Naive thymus-derived CD4-positive, alpha-beta T cell (primary cell): ENCODE results near the gene CCDC12. TPM values are rescaled to one million over a fixed set of nuclear protein-coding genes. Genes with fewer than 3 reads are reported as not detected.

Experiments used
- ATAC-seq: fragments of 150-1000 bp; cut with Tn5 transposase; 2 replicates; pipeline ENCODE4 v1.10.0; 2021; ENCODE audit warnings: mild to moderate bottlenecking, moderate library complexity
- CTCF ChIA-PET: fragments of 350-600 bp; sonication (Branson Sonifier 250); formaldehyde crosslinking; loops from one replicate; lab custom pipeline; 2021; ENCODE audit warnings: antibody characterized with exemption; lab: Charles Lee
- POLR2A ChIA-PET: fragments of 350-600 bp; sonication (Branson Sonifier 250); formaldehyde crosslinking; loops from one replicate; lab custom pipeline; 2021; ENCODE audit warnings: antibody characterized with exemption, inconsistent platforms; lab: Charles Lee
- DNase-seq, 9 donors: peaks; one replicate each; pipeline versions ENCODE4 v3.0.0 to v3.0.0-alpha.2; 2020 to 2022; ENCODE audit warnings: mixed read lengths in 1 of 9
- H3K27ac ChIP-seq: one replicate; pipeline ENCODE4 v1.7.0; 2013; ENCODE audit warnings: mild to moderate bottlenecking, low read depth, low read length, moderate library complexity
- H3K27me3 ChIP-seq, 2 donors: one replicate each; pipeline ENCODE4 v1.7.0; 2013; ENCODE audit warnings: low read length in 2 of 2, mild to moderate bottlenecking in 2 of 2, moderate library complexity in 2 of 2; ENCODE audit not compliant: control insufficient read depth in 2 of 2, insufficient read depth in 2 of 2
- H3K36me3 ChIP-seq, 3 experiments: 1 replicate in 2 of 3; 2 replicates in 1 of 3; pipeline ENCODE4 v1.7.0; 2013; ENCODE audit warnings: low read length in 3 of 3, mild to moderate bottlenecking in 3 of 3, moderate library complexity in 1 of 3; ENCODE audit not compliant: insufficient read depth in 3 of 3, control insufficient read depth in 2 of 3
- H3K4me1 ChIP-seq, 2 donors: one replicate each; pipeline ENCODE4 v1.7.0; 2013; ENCODE audit warnings: low read length in 2 of 2, mild to moderate bottlenecking in 2 of 2, moderate library complexity in 1 of 2; ENCODE audit not compliant: control insufficient read depth in 2 of 2, insufficient read depth in 2 of 2
- H3K4me3 ChIP-seq: 2 replicates; pipeline ENCODE4 v1.7.0; 2013; ENCODE audit warnings: mild to moderate bottlenecking, low read length
- H3K9me3 ChIP-seq, 3 experiments: 1 replicate in 2 of 3; 2 replicates in 1 of 3; pipeline ENCODE4 v1.7.0; 2013; ENCODE audit warnings: low read length in 3 of 3; ENCODE audit not compliant: control insufficient read depth in 2 of 3
- H3K27ac Mint-ChIP-seq, 9 donors: one replicate each; pipeline ENCODE4 v1.8.0; 2020 to 2022; ENCODE audit warnings: mixed read lengths in 9 of 9, mild to moderate bottlenecking in 8 of 9, moderate library complexity in 5 of 9, inconsistent platforms in 2 of 9
- H3K27me3 Mint-ChIP-seq, 5 donors: one replicate each; pipeline ENCODE4 v1.8.0; 2021 to 2022; ENCODE audit warnings: mixed read lengths in 5 of 5, mild to moderate bottlenecking in 1 of 5
- H3K36me3 Mint-ChIP-seq, 5 donors: one replicate each; pipeline ENCODE4 v1.8.0; 2020 to 2022; ENCODE audit warnings: mixed read lengths in 5 of 5, mild to moderate bottlenecking in 3 of 5, inconsistent platforms in 1 of 5
- H3K4me1 Mint-ChIP-seq, 7 donors: one replicate each; pipeline ENCODE4 v1.8.0; 2020 to 2022; ENCODE audit warnings: mixed read lengths in 7 of 7, mild to moderate bottlenecking in 3 of 7, inconsistent platforms in 1 of 7
- H3K4me3 Mint-ChIP-seq, 10 donors: one replicate each; pipeline ENCODE4 v1.8.0; 2020 to 2022; ENCODE audit warnings: mild to moderate bottlenecking in 10 of 10, mixed read lengths in 10 of 10, moderate library complexity in 6 of 10, inconsistent platforms in 2 of 10
- H3K9me3 Mint-ChIP-seq, 11 donors: one replicate each; pipeline ENCODE4 v1.8.0; 2020 to 2022; ENCODE audit warnings: mixed read lengths in 11 of 11, mild to moderate bottlenecking in 4 of 11, inconsistent platforms in 1 of 11, moderate library complexity in 1 of 11
- intact Hi-C, 2 donors: fragments of 100-400 bp; cut with micrococcal nuclease; formaldehyde crosslinking; loops; one replicate each; pipeline ENCODE4 v1.15.1; 2023
- polyA plus RNA-seq, 2 donors: library from polyadenylated mRNA; unstranded; fragments of 300-500 nt; fragmentation: Illumina TruSeq; gene quantifications; one replicate each; pipeline ENCODE4 v1.2.3, GENCODE V29; 2021
- total RNA-seq, 6 experiments: library from RNA in 5 of 6; stranded (reverse) in 5 of 6; gene quantifications; 1 replicate in 5 of 6; 2 replicates in 1 of 6; pipeline ENCODE4 v1.2.3 and lab custom pipeline; 2021 to 2026

Gene CCDC12
- total and polyA plus RNA-seq, 7 experiments from 2014 or later = 51.6 to 115 (median 60.2) TPM

GRCh38 chr3:46932455-46933225 lies 43.9 kb downstream of the CCDC12 start:
- Histone ChIP-seq H3K27ac (no peak overlapping the region), H3K9me3 (no peaks in the 10 kb centered on the region), H3K27me3 (no peaks in the 10 kb centered on the region), H3K4me1 (peaks cover 21 to 45% of the 10 kb centered on the region in 2 donors), H3K36me3 (peaks cover 0 to 35% (median 7%) of the 10 kb centered on the region in 3 experiments), H3K4me3 (no peak overlapping the region)
- intact Hi-C loops = no loop called here
- no peak for ATAC-seq
- H3K27ac Mint-ChIP-seq = peak overlapping the region in 8 of 9 donors; percentile 42 to 86 (median 72)
- ChIA-PET POLR2A (interaction anchor here (1.8 kb wide), 1 partner anchor 44 kb away, joined by 6 read pairs; the partner anchor contains the start of gene CCDC12), CTCF (no interaction called here)
- H3K27me3 Mint-ChIP-seq = no peaks in the 10 kb centered on the region
- H3K36me3 Mint-ChIP-seq = peaks cover 0 to 24% (median 17%) of the 10 kb centered on the region in 5 donors
- no peak for DNase-seq
- peaks cover 32 to 70% (median 61%) of the 10 kb centered on the region in 7 donors for H3K4me1 Mint-ChIP-seq
- H3K4me3 Mint-ChIP-seq = peak overlapping the region in 2 of 10 donors; percentile 19 to 51
- peaks cover 0 to 12% (median 0%) of the 10 kb centered on the region in 11 donors for H3K9me3 Mint-ChIP-seq

DNA sequence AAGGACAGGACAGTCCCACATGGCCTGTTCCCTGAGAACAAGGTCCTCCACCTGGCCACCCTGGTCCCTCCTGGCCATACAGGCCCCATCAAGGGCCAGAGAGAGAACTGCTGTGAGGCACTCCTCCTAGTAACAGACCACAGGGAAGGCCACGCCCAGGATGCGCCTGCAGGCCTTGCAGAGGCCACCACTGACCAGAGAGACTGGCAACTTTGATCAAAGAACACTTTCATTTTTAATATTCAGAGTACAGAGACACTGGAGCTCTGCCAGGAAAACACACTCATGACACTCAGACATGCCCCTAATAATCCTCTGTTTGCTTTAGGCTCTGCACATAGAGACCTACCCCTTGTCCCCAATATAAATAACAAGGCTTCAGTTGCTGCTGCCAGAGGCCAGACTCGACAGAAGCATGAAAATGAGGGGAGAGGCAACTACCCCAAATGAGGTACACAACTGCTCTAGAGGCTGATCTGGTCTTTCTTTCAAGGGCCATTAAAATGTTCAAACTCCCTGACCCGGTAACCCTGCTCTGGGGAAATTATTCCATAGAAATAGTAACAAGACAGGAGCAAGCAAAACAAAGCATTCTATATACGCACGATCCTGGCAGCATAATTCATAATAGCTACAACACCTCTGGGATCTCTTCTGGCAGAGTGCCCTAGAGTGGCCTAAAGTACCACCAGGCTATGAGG lies 44.8 kb downstream of the CCDC12 start:
- peak overlapping the region; percentile 42 to 86 (median 74) for H3K27ac Mint-ChIP-seq
- Histone ChIP-seq H3K36me3 (peaks cover 0 to 29% (median 0%) of the 10 kb centered on the region in 3 experiments), H3K27ac (peak overlapping the region; percentile 12), H3K4me1 (peaks cover 30 to 53% of the 10 kb centered on the region in 2 donors), H3K27me3 (no peaks in the 10 kb centered on the region), H3K9me3 (no peaks in the 10 kb centered on the region), H3K4me3 (no peak overlapping the region)
- peaks cover 0 to 12% (median 0%) of the 10 kb centered on the region in 11 donors for H3K9me3 Mint-ChIP-seq
- no peak for DNase-seq
- ChIA-PET CTCF (no interaction called here), POLR2A (no interaction called here)
- peak; percentile 44 for ATAC-seq
- peak overlapping the region in 4 of 10 donors; percentile 9 to 51 (median 20) for H3K4me3 Mint-ChIP-seq
- H3K4me1 Mint-ChIP-seq = peaks cover 40 to 76% (median 67%) of the 10 kb centered on the region in 7 donors
- H3K27me3 Mint-ChIP-seq = no peaks in the 10 kb centered on the region
- H3K36me3 Mint-ChIP-seq = peaks cover 0 to 24% (median 19%) of the 10 kb centered on the region in 5 donors
- intact Hi-C loops = no loop called here

DNA sequence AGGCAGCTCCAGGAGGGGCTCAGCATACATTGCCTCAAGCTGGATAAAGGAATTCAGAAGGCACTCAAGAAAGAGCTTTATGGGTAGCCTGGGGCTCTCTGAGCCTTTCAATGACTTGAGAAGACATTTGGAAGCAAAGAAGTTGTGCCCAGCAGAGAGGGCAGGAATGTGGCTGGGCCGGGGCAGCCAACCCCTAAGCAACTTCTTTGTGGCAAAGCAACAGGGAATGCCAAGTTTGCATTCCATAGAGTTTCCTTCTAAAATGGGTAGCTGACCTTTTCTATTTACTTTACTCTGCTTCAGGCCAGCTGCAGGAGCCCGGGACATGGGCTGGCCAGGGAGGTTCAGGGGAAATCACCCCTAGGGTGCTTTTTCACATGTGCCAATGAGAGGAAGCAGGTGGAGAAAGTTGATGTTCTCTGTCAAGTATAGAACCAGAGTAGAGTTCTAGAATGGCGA lies 45.6 kb downstream of the CCDC12 start:
- peaks cover 40 to 77% (median 63%) of the 10 kb centered on the region in 7 donors for H3K4me1 Mint-ChIP-seq
- intact Hi-C loops = no loop called here
- Histone ChIP-seq H3K27me3 (no peaks in the 10 kb centered on the region), H3K9me3 (no peaks in the 10 kb centered on the region), H3K36me3 (peaks cover 0 to 29% (median 6%) of the 10 kb centered on the region in 3 experiments), H3K27ac (peak overlapping the region; percentile 12), H3K4me3 (no peak overlapping the region), H3K4me1 (peaks cover 34 to 61% of the 10 kb centered on the region in 2 donors)
- H3K4me3 Mint-ChIP-seq = peak overlapping the region in 2 of 10 donors; percentile 15 to 51
- DNase-seq = no peak
- ATAC-seq = no peak
- peaks cover 0 to 12% (median 0%) of the 10 kb centered on the region in 11 donors for H3K9me3 Mint-ChIP-seq
- H3K36me3 Mint-ChIP-seq = peaks cover 0 to 25% (median 15%) of the 10 kb centered on the region in 5 donors
- CTCF ChIA-PET = interaction anchor here (0.6 kb wide), 1 partner anchor 8 kb away, joined by 4 read pairs; no protein-coding TSS in a partner anchor
- peak overlapping the region; percentile 36 to 84 (median 72) for H3K27ac Mint-ChIP-seq
- H3K27me3 Mint-ChIP-seq = no peaks in the 10 kb centered on the region
- POLR2A ChIA-PET = no interaction called here

DNA sequence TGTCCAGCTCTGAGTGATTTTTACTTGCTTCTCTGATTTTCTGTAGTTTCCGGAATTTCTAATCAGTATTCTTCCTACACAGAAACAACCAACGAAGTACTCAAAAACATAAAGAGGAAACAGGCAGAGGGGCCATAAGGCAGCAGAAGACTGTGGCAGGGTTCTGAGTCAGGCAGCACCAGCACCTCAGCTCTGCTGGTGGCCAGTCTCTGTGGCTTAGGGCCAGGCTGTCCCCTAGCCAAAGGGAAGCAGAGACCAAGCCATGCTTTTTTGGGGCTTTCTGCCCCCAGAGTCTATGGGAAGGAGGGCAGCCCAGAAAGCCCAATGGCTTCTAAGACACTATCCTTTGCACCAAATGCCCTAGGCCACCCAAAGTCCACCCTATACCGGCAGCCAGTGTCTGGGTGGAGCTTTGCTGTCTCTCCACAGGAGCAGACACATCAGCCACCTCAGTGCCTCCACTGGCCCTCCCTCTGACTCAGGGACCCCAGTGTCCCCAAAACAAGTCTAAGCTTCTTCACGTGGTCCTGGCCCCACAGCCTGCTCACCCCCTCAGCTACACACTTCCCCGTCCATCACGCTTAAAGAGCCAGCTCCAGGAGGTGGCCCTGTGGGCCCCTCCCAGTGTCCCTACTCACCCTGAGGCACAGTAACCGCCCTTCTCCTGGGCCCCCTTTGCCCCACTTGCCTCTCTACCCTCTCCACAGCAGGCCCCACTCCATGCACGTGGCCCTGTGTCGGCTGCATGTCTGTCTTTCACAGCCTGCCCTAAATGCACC lies 46.2 kb downstream of the CCDC12 start:
- ChIA-PET CTCF (interaction anchor here (0.6 kb wide), 1 partner anchor 9 kb away, joined by 4 read pairs; no protein-coding TSS in a partner anchor), POLR2A (interaction anchor here (0.8 kb wide), 1 partner anchor 17 kb away, joined by 4 read pairs; no protein-coding TSS in a partner anchor)
- peaks cover 34 to 64% of the 10 kb centered on the region in 2 donors for H3K4me1 ChIP-seq
- DNase-seq (no peak), ATAC-seq (peak; percentile 70)
- H3K9me3 Mint-ChIP-seq = peaks cover 0 to 12% (median 0%) of the 10 kb centered on the region in 11 donors
- H3K4me1 Mint-ChIP-seq = peaks cover 40 to 74% (median 59%) of the 10 kb centered on the region in 7 donors
- no peak overlapping the region for H3K27ac ChIP-seq
- H3K4me3 ChIP-seq = no peak overlapping the region
- H3K27ac Mint-ChIP-seq = peak overlapping the region; percentile 42 to 84 (median 72)
- H3K4me3 Mint-ChIP-seq = peak overlapping the region in 2 of 10 donors; percentile 5 to 15
- no peaks in the 10 kb centered on the region for H3K27me3 Mint-ChIP-seq
- no peaks in the 10 kb centered on the region for H3K27me3 ChIP-seq
- H3K9me3 ChIP-seq = no peaks in the 10 kb centered on the region
- H3K36me3 Mint-ChIP-seq = peaks cover 0 to 26% (median 15%) of the 10 kb centered on the region in 5 donors
- intact Hi-C loops = no loop called here
- H3K36me3 ChIP-seq = peaks cover 2 to 29% (median 11%) of the 10 kb centered on the region in 3 experiments

DNA sequence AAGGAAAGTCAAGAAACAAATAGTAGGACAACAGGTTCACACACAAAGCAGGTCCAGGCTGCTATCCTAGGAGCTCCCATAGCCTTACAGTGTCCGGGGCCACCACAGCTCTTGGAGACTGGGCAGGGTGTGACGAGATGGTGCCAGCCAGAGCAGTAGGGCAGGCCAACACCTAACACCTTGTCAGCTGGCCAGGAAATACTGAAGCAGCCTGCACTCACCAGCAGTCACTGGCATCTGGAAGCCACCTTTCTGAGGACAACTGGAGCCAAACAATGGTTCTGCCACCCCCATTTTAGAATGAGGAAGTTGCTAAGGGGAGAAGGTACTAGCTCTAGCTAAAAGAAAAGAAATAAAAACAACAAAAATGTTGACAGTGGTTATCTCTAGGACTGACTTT lies 47.2 kb downstream of the CCDC12 start:
- H3K27me3 ChIP-seq = no peaks in the 10 kb centered on the region
- DNase-seq (no peak), ATAC-seq (no peak)
- intact Hi-C loops = loop anchor here in 1 of 2 donors (5.0 kb wide), 1 partner anchor 48 kb away; the partner anchor contains the start of genes CCDC12 and NBEAL2
- ChIA-PET POLR2A (no interaction called here), CTCF (no interaction called here)
- no peaks in the 10 kb centered on the region for H3K9me3 ChIP-seq
- Mint-ChIP-seq H3K36me3 (peaks cover 0 to 26% (median 19%) of the 10 kb centered on the region in 5 donors), H3K4me1 (peaks cover 40 to 75% (median 57%) of the 10 kb centered on the region in 7 donors), H3K27me3 (no peaks in the 10 kb centered on the region), H3K4me3 (peak overlapping the region in 3 of 10 donors; percentile 8 to 40 (median 15)), H3K27ac (peak overlapping the region in 8 of 9 donors; percentile 19 to 77 (median 47)), H3K9me3 (peaks cover 0 to 12% (median 0%) of the 10 kb centered on the region in 11 donors)
- no peak overlapping the region for H3K27ac ChIP-seq
- H3K36me3 ChIP-seq = peaks cover 7 to 29% (median 11%) of the 10 kb centered on the region in 3 experiments
- peaks cover 34 to 64% of the 10 kb centered on the region in 2 donors for H3K4me1 ChIP-seq
- H3K4me3 ChIP-seq = no peak overlapping the region
